GM06990 (cell line): Measurements from ENCODE around the gene GFM1.

Source experiments
- DNase-seq: peaks from one replicate; pipeline ENCODE4 v3.0.0-alpha.2; 2011; ENCODE audit not compliant: insufficient read length; ENCODE audit errors: extremely low read depth
- H3K27me3 ChIP-seq: replicated peaks from 2 replicates; pipeline ENCODE4 v1.6.0; 2011; ENCODE audit warnings: low read length; ENCODE audit not compliant: control insufficient read depth, insufficient read depth
- H3K36me3 ChIP-seq: 2 replicates; pipeline ENCODE4 v1.5.1; 2011; ENCODE audit warnings: low read length; ENCODE audit not compliant: control insufficient read depth, insufficient read depth
- H3K4me3 ChIP-seq: replicated peaks from 2 replicates; pipeline ENCODE4 v1.5.1; 2011; ENCODE audit warnings: low read depth, mild to moderate bottlenecking, control low read depth, low read length
- TF ChIP-seq, protein P1 (sequence below): IDR thresholded peaks from 2 replicates; pipeline ENCODE4 v1.5.1; 2011; ENCODE audit warnings: low read length, control low read depth, mild to moderate bottlenecking, inconsistent platforms; ENCODE audit not compliant: insufficient read depth, poor library complexity, severe bottlenecking

Gene GFM1

DNA sequence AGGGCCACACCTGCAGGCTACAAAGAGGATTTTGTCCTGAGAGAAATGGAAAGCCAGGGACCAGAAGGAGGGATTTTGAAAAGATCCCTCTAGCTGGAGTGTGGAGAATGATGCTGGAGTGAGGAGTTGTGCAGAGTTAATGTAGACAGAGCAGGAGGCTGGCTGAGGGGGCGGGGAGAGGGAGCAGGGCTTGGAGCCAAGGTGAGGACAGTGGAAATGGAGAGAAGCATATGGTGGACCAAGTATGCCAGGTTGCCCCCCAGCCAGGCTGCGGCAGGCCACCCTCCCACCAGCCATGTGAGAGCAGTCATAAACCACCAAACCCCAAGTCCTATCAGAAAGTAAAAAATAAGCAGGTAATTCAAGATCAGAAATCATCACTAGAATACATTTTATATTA is 73.2 kb downstream of the GFM1 start:
- H3K27me3 ChIP-seq = no peaks in the 10 kb centered on the region
- no peak for DNase-seq
- TF ChIP-seq, protein P1, sequence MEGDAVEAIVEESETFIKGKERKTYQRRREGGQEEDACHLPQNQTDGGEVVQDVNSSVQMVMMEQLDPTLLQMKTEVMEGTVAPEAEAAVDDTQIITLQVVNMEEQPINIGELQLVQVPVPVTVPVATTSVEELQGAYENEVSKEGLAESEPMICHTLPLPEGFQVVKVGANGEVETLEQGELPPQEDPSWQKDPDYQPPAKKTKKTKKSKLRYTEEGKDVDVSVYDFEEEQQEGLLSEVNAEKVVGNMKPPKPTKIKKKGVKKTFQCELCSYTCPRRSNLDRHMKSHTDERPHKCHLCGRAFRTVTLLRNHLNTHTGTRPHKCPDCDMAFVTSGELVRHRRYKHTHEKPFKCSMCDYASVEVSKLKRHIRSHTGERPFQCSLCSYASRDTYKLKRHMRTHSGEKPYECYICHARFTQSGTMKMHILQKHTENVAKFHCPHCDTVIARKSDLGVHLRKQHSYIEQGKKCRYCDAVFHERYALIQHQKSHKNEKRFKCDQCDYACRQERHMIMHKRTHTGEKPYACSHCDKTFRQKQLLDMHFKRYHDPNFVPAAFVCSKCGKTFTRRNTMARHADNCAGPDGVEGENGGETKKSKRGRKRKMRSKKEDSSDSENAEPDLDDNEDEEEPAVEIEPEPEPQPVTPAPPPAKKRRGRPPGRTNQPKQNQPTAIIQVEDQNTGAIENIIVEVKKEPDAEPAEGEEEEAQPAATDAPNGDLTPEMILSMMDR = no peak
- peaks cover 4% of the 10 kb centered on the region for H3K36me3 ChIP-seq
- H3K4me3 ChIP-seq = no peak overlapping the region

- Histone ChIP-seq H3K27me3 (no peaks in the 10 kb centered on the region), H3K36me3 (peaks cover 4% of the 10 kb centered on the region), H3K4me3 (no peak overlapping the region)
- TF ChIP-seq, protein P1 = no peak
- no peak for DNase-seq
These were observed 74.3 kb downstream of the GFM1 start for GRCh38 chr3:158718490-158719170.

GRCh38 chr3:158722108-158722507 is 77.8 kb downstream of the GFM1 start:
- Histone ChIP-seq H3K27me3 (no peaks in the 10 kb centered on the region), H3K4me3 (no peak overlapping the region)
- TF ChIP-seq, protein P1 = no peak

GRCh38 chr3:158723991-158724390 is 79.7 kb downstream of the GFM1 start:
- no peak for DNase-seq
- TF ChIP-seq, protein P1 = no peak
- Histone ChIP-seq H3K36me3 (peaks cover 3% of the 10 kb centered on the region), H3K4me3 (no peak overlapping the region), H3K27me3 (no peaks in the 10 kb centered on the region)

More at GRCh38 chr3:158722108-158722507, 77.8 kb downstream of the GFM1 start:
- H3K36me3 ChIP-seq = peaks cover 3% of the 10 kb centered on the region
- DNase-seq = no peak

GRCh38 chr3:158725348-158726011 is 81.2 kb downstream of the GFM1 start:
- Histone ChIP-seq H3K27me3 (no peaks in the 10 kb centered on the region), H3K36me3 (peaks cover 3% of the 10 kb centered on the region), H3K4me3 (no peak overlapping the region)
- TF ChIP-seq, protein P1 = no peak
- no peak for DNase-seq
